ENCODE data around the gene POU4F3. TPM values are rescaled to one million over a fixed set of nuclear protein-coding genes. Genes with fewer than 3 reads are reported as not detected.

POU4F3 gene
- total RNA-seq, 1 donor: 0.09 TPM

GRCh38 chr5:146342882-146343865, 4.5 kb downstream of the POU4F3 start:
- DNase-seq (ENCODE audit: low read depth): no peak
- H3K4me3 ChIP-seq (ENCODE audit: low read depth, low read length): no peak overlapping the region
- TF ChIP-seq CTCF (IDR thresholded peaks at IDR 0.05; ENCODE audit: insufficient read depth, low read length): no peak

- TF ChIP-seq CTCF (IDR thresholded peaks at IDR 0.05; ENCODE audit: insufficient read depth, low read length): no peak
- DNase-seq (ENCODE audit: low read depth): no peak
- no peak overlapping the region for H3K4me3 ChIP-seq (ENCODE audit: low read depth, low read length)
Measured at GRCh38 chr5:146344155-146345118, 5.8 kb downstream of the POU4F3 start.

GRCh38 chr5:146345240-146345577, 6.6 kb downstream of the POU4F3 start:
- DNase-seq (ENCODE audit: low read depth): no peak
- H3K4me3 ChIP-seq (ENCODE audit: low read depth, low read length): no peak overlapping the region
- TF ChIP-seq CTCF (IDR thresholded peaks at IDR 0.05; ENCODE audit: insufficient read depth, low read length): no peak

- no peak for DNase-seq (ENCODE audit: low read depth)
- TF ChIP-seq CTCF (IDR thresholded peaks at IDR 0.05; ENCODE audit: insufficient read depth, low read length): no peak
- H3K4me3 ChIP-seq (ENCODE audit: low read depth, low read length): no peak overlapping the region
Measured at GRCh38 chr5:146345578-146346366, 7.1 kb downstream of the POU4F3 start.

DNA sequence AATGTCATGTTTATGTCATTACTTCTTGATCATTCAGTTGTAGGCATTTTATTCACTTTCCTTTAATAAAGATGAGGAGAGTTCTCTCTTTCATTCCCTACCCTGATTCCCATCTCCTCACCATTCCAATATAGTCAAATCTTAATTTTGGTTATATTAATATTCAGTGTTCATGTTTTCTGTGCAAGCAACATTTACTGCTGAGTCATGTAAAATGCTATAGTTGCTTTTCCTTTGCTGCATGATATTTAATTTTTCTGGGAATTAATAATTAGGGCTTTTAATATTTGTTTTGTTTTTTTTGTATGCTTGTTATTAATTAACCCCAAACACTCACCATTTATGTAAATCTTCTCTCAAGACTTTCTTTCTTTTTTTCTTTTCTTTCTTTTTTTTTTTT, 18.5 kb downstream of the POU4F3 start:
- DNase-seq (ENCODE audit: low read depth): no peak
- no peak for TF ChIP-seq CTCF (IDR thresholded peaks at IDR 0.05; ENCODE audit: insufficient read depth, low read length)
- H3K4me3 ChIP-seq (ENCODE audit: low read depth, low read length): no peak overlapping the region

DNA sequence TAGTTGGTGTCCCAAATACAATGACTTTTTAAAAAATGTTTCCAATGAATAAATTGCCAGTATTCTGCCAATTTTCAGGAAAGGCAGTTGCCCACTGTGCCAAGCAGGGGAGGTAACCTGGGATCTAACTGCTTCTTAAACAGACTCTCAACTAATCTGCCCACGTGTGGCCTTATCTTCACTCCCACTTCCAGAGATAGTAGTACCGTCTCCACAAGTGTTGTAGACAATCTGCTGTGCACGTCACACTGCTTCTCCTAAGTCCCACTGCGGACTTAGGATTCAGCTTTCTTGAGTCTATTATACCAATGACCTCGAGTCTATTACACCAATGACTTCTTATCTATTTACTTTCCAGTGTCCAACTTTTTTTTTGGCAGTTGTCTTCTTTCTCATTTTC, 21.2 kb downstream of the POU4F3 start:
- H3K4me3 ChIP-seq (ENCODE audit: low read depth, low read length): no peak overlapping the region
- no peak for TF ChIP-seq CTCF (IDR thresholded peaks at IDR 0.05; ENCODE audit: insufficient read depth, low read length)
- no peak for DNase-seq (ENCODE audit: low read depth)
